ENCODE measurements around the gene SH2D3C.

SH2D3C gene

DNA sequence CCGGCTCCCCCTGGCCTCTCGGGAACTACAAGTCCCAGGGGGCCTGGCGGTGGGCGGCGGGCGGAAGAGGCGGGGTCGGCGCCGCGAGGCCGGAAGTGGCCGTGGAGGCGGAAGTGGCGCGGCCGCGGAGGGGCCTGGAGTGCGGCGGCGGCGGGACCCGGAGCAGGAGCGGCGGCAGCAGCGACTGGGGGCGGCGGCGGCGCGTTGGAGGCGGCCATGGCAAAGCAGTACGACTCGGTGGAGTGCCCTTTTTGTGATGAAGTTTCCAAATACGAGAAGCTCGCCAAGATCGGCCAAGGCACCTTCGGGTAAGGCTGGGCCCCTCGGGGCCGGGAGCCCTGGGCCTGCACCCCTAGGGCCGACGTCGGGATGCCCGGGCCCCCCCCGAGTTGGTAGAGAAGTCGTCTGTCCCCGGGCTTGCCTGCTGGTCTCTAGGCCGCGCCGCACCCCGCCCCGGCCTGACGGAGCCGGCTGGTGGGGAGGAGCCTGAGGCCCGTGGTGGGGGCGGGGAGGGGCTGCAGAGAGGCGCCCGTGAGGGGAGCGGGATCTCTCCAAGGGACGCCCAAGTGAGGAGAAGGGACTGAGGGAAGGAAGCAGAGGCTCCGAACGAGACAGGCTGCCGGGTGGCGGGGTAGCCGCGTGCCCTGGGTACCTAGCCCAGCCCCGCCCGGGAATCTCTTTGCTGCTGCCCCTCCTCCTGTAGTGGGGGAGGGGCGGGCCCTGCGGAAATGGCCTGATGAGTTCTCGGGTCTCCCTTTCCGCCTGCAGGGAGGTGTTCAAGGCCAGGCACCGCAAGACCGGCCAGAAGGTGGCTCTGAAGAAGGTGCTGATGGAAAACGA, 7.7 kb upstream of the SH2D3C start, which contains the start of gene CDK9 (continued):
- TF ChIP-seq, protein P1, sequence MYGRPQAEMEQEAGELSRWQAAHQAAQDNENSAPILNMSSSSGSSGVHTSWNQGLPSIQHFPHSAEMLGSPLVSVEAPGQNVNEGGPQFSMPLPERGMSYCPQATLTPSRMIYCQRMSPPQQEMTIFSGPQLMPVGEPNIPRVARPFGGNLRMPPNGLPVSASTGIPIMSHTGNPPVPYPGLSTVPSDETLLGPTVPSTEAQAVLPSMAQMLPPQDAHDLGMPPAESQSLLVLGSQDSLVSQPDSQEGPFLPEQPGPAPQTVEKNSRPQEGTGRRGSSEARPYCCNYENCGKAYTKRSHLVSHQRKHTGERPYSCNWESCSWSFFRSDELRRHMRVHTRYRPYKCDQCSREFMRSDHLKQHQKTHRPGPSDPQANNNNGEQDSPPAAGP (tag by site-specific recombination; IDR thresholded peaks at IDR 0.05) = peak; percentile 41; the same call in 1 of the 2 replicates
- peak; percentile 87 for TF ChIP-seq ZNF341 (tag by site-specific recombination; IDR thresholded peaks at IDR 0.05; ENCODE audit: low read depth)
- no peak for TF ChIP-seq ZNF555 (tag by site-specific recombination; conservative IDR thresholded peaks at IDR 0.05)
- no peak for TF ChIP-seq ZNF155 (tag by site-specific recombination; IDR thresholded peaks at IDR 0.05)
- TF ChIP-seq ZNF214 (tag by site-specific recombination; IDR thresholded peaks at IDR 0.05; ENCODE audit: borderline replicate concordance) = no peak
- TF ChIP-seq, protein P2, sequence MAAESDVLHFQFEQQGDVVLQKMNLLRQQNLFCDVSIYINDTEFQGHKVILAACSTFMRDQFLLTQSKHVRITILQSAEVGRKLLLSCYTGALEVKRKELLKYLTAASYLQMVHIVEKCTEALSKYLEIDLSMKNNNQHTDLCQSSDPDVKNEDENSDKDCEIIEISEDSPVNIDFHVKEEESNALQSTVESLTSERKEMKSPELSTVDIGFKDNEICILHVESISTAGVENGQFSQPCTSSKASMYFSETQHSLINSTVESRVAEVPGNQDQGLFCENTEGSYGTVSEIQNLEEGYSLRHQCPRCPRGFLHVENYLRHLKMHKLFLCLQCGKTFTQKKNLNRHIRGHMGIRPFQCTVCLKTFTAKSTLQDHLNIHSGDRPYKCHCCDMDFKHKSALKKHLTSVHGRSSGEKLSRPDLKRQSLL (tag by site-specific recombination; IDR thresholded peaks at IDR 0.05) = no peak
- no peak for TF ChIP-seq ZNF19 (tag by site-specific recombination; IDR thresholded peaks at IDR 0.05; ENCODE audit: low read depth)
- TF ChIP-seq, protein P3, sequence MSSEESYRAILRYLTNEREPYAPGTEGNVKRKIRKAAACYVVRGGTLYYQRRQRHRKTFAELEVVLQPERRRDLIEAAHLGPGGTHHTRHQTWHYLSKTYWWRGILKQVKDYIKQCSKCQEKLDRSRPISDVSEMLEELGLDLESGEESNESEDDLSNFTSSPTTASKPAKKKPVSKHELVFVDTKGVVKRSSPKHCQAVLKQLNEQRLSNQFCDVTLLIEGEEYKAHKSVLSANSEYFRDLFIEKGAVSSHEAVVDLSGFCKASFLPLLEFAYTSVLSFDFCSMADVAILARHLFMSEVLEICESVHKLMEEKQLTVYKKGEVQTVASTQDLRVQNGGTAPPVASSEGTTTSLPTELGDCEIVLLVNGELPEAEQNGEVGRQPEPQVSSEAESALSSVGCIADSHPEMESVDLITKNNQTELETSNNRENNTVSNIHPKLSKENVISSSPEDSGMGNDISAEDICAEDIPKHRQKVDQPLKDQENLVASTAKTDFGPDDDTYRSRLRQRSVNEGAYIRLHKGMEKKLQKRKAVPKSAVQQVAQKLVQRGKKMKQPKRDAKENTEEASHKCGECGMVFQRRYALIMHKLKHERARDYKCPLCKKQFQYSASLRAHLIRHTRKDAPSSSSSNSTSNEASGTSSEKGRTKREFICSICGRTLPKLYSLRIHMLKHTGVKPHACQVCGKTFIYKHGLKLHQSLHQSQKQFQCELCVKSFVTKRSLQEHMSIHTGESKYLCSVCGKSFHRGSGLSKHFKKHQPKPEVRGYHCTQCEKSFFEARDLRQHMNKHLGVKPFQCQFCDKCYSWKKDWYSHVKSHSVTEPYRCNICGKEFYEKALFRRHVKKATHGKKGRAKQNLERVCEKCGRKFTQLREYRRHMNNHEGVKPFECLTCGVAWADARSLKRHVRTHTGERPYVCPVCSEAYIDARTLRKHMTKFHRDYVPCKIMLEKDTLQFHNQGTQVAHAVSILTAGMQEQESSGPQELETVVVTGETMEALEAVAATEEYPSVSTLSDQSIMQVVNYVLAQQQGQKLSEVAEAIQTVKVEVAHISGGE (tag by site-specific recombination; conservative IDR thresholded peaks at IDR 0.05; ENCODE audit: low read depth) = peak; percentile 69
- no peak for TF ChIP-seq ZNF248 (tag by site-specific recombination; IDR thresholded peaks at IDR 0.05)
- TF ChIP-seq ZNF624 (tag by site-specific recombination; IDR thresholded peaks at IDR 0.05) = no peak
- TF ChIP-seq ZNF16 (tag by site-specific recombination; IDR thresholded peaks at IDR 0.05; ENCODE audit: low read depth) = no peak
- TF ChIP-seq ZNF660 (tag by site-specific recombination; IDR thresholded peaks at IDR 0.05) = no peak
- no peak for TF ChIP-seq ZNF473 (tag by site-specific recombination; IDR thresholded peaks at IDR 0.05)
- 0 out of 2 replicates have a peak, but pooled peaks have one; percentile 32 for TF ChIP-seq ZNF223 (tag by site-specific recombination; IDR thresholded peaks at IDR 0.05)
- TF ChIP-seq, protein P4, sequence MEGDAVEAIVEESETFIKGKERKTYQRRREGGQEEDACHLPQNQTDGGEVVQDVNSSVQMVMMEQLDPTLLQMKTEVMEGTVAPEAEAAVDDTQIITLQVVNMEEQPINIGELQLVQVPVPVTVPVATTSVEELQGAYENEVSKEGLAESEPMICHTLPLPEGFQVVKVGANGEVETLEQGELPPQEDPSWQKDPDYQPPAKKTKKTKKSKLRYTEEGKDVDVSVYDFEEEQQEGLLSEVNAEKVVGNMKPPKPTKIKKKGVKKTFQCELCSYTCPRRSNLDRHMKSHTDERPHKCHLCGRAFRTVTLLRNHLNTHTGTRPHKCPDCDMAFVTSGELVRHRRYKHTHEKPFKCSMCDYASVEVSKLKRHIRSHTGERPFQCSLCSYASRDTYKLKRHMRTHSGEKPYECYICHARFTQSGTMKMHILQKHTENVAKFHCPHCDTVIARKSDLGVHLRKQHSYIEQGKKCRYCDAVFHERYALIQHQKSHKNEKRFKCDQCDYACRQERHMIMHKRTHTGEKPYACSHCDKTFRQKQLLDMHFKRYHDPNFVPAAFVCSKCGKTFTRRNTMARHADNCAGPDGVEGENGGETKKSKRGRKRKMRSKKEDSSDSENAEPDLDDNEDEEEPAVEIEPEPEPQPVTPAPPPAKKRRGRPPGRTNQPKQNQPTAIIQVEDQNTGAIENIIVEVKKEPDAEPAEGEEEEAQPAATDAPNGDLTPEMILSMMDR (tag by site-specific recombination; IDR thresholded peaks at IDR 0.05) = peak; percentile 69; the same call in 1 of the 2 replicates
- no peak for TF ChIP-seq ZNF585B (tag by site-specific recombination; IDR thresholded peaks at IDR 0.05)
- TF ChIP-seq SALL2 (tag by site-specific recombination; IDR thresholded peaks at IDR 0.05; ENCODE audit: borderline replicate concordance) = no peak
- TF ChIP-seq ZNF10 (tag by site-specific recombination; IDR thresholded peaks at IDR 0.05) = no peak
- TF ChIP-seq, protein P5, sequence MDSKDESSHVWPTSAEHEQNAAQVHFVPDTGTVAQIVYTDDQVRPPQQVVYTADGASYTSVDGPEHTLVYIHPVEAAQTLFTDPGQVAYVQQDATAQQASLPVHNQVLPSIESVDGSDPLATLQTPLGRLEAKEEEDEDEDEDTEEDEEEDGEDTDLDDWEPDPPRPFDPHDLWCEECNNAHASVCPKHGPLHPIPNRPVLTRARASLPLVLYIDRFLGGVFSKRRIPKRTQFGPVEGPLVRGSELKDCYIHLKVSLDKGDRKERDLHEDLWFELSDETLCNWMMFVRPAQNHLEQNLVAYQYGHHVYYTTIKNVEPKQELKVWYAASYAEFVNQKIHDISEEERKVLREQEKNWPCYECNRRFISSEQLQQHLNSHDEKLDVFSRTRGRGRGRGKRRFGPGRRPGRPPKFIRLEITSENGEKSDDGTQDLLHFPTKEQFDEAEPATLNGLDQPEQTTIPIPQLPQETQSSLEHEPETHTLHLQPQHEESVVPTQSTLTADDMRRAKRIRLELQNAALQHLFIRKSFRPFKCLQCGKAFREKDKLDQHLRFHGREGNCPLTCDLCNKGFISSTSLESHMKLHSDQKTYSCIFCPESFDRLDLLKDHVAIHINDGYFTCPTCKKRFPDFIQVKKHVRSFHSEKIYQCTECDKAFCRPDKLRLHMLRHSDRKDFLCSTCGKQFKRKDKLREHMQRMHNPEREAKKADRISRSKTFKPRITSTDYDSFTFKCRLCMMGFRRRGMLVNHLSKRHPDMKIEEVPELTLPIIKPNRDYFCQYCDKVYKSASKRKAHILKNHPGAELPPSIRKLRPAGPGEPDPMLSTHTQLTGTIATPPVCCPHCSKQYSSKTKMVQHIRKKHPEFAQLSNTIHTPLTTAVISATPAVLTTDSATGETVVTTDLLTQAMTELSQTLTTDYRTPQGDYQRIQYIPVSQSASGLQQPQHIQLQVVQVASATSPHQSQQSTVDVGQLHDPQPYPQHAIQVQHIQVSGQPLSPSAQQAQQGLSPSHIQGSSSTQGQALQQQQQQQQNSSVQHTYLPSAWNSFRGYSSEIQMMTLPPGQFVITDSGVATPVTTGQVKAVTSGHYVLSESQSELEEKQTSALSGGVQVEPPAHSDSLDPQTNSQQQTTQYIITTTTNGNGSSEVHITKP (tag by site-specific recombination; IDR thresholded peaks at IDR 0.05) = peak; percentile 96
- TF ChIP-seq ZBTB17 (tag by site-specific recombination; IDR thresholded peaks at IDR 0.05) = peak; percentile 79
- no peak for TF ChIP-seq ZNF391 (tag by site-specific recombination; IDR thresholded peaks at IDR 0.05; ENCODE audit: borderline replicate concordance, low read depth)
- TF ChIP-seq ZNF157 (tag by site-specific recombination; IDR thresholded peaks at IDR 0.05) = no peak
- TF ChIP-seq ZSCAN30 (tag by site-specific recombination; IDR thresholded peaks at IDR 0.05) = no peak; the same call in 1 of the 2 replicates
- TF ChIP-seq GFI1B (tag by site-specific recombination; IDR thresholded peaks at IDR 0.05) = no peak
- TF ChIP-seq ZNF626 (tag by site-specific recombination; IDR thresholded peaks at IDR 0.05) = no peak
- TF ChIP-seq, protein P6, sequence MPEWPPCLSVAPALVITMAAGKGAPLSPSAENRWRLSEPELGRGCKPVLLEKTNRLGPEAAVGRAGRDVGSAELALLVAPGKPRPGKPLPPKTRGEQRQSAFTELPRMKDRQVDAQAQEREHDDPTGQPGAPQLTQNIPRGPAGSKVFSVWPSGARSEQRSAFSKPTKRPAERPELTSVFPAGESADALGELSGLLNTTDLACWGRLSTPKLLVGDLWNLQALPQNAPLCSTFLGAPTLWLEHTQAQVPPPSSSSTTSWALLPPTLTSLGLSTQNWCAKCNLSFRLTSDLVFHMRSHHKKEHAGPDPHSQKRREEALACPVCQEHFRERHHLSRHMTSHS (tag by site-specific recombination; IDR thresholded peaks at IDR 0.05) = no peak

All from HEK293 (cell line).